Measurements from ENCODE around the gene TP53RK. TPM values are rescaled to one million over a fixed set of nuclear protein-coding genes. Genes with fewer than 3 reads are reported as not detected.

The TP53RK gene
- total RNA-seq, 1 donor: 21.0 TPM

GRCh38 chr20:46652699-46653098 is 36.5 kb downstream of the TP53RK start:
- DNase-seq (ENCODE audit: insufficient read length, low spot score, missing footprints): no peak
- Histone ChIP-seq H3K4me1 (ENCODE audit: insufficient read depth, low read length) (no peaks in the 10 kb centered on the region), H3K9me3 (ENCODE audit: low read depth, low read length) (no peaks in the 10 kb centered on the region), H4K20me1 (ENCODE audit: insufficient read depth, low read length) (no peaks in the 10 kb centered on the region), H3K36me3 (ENCODE audit: insufficient read depth, low read length) (no peaks in the 10 kb centered on the region), H3K27me3 (ENCODE audit: insufficient read depth, low read length) (peaks cover 21% of the 10 kb centered on the region), H3K4me3 (ENCODE audit: insufficient read depth, low read length) (no peak overlapping the region), H3K27ac (ENCODE audit: low read depth, low read length) (no peak overlapping the region), H3K79me2 (ENCODE audit: insufficient read depth, low read length) (no peaks in the 10 kb centered on the region), H3K4me2 (ENCODE audit: insufficient read depth, low read length) (no peak overlapping the region), H2AFZ (ENCODE audit: low read length) (no peak overlapping the region)
- no peak for TF ChIP-seq CTCF (IDR thresholded peaks at IDR 0.05; ENCODE audit: extremely low read depth, low read depth, low read length)

GRCh38 chr20:46651091-46651962 is 37.9 kb downstream of the TP53RK start, which contains the start of gene SLC13A3:
Gene SLC13A3 (minus strand): TSS chr20:46651459. CDS start chr20:46651421, 38 bp downstream.
- Histone ChIP-seq H3K4me3 (ENCODE audit: insufficient read depth, low read length) (no peak within 1 kb of the TSS), H3K27ac (ENCODE audit: low read depth, low read length) (no peak within 1 kb of the TSS), H3K27me3 (ENCODE audit: insufficient read depth, low read length) (peaks cover 21% of the 10 kb centered on the region), H3K4me1 (ENCODE audit: insufficient read depth, low read length) (peaks cover 1% of the 10 kb centered on the region), H4K20me1 (ENCODE audit: insufficient read depth, low read length) (no peaks in the 10 kb centered on the region), H3K9me3 (ENCODE audit: low read depth, low read length) (no peaks in the 10 kb centered on the region), H3K4me2 (ENCODE audit: insufficient read depth, low read length) (no peak within 1 kb of the TSS), H2AFZ (ENCODE audit: low read length) (no peak within 1 kb of the TSS), H3K36me3 (ENCODE audit: insufficient read depth, low read length) (no peaks in the 10 kb centered on the region), H3K79me2 (ENCODE audit: insufficient read depth, low read length) (no peaks in the 10 kb centered on the region)
- DNase-seq (ENCODE audit: insufficient read length, low spot score, missing footprints): no peak
- no peak for TF ChIP-seq CTCF (IDR thresholded peaks at IDR 0.05; ENCODE audit: extremely low read depth, low read depth, low read length)

GRCh38 chr20:46650575-46651090 is 38.6 kb downstream of the TP53RK start:
- H4K20me1 ChIP-seq (ENCODE audit: insufficient read depth, low read length): no peaks in the 10 kb centered on the region
- H3K9me3 ChIP-seq (ENCODE audit: low read depth, low read length): no peaks in the 10 kb centered on the region
- H3K4me1 ChIP-seq (ENCODE audit: insufficient read depth, low read length): peaks cover 5% of the 10 kb centered on the region
- no peak overlapping the region for H3K27ac ChIP-seq (ENCODE audit: low read depth, low read length)
- H3K4me3 ChIP-seq (ENCODE audit: insufficient read depth, low read length): no peak overlapping the region
- H3K36me3 ChIP-seq (ENCODE audit: insufficient read depth, low read length): no peaks in the 10 kb centered on the region
- peaks cover 21% of the 10 kb centered on the region for H3K27me3 ChIP-seq (ENCODE audit: insufficient read depth, low read length)
- no peak overlapping the region for H2AFZ ChIP-seq (ENCODE audit: low read length)
- DNase-seq (ENCODE audit: insufficient read length, low spot score, missing footprints): no peak
- H3K4me2 ChIP-seq (ENCODE audit: insufficient read depth, low read length): no peak overlapping the region
- H3K79me2 ChIP-seq (ENCODE audit: insufficient read depth, low read length): no peaks in the 10 kb centered on the region
- TF ChIP-seq CTCF (IDR thresholded peaks at IDR 0.05; ENCODE audit: extremely low read depth, low read depth, low read length): no peak

GRCh38 chr20:46649965-46650542 is 39.2 kb downstream of the TP53RK start:
- no peak overlapping the region for H3K27ac ChIP-seq (ENCODE audit: low read depth, low read length)
- DNase-seq (ENCODE audit: insufficient read length, low spot score, missing footprints): no peak
- peaks cover 5% of the 10 kb centered on the region for H3K4me1 ChIP-seq (ENCODE audit: insufficient read depth, low read length)
- no peak overlapping the region for H3K4me2 ChIP-seq (ENCODE audit: insufficient read depth, low read length)
- H3K9me3 ChIP-seq (ENCODE audit: low read depth, low read length): no peaks in the 10 kb centered on the region
- peaks cover 21% of the 10 kb centered on the region for H3K27me3 ChIP-seq (ENCODE audit: insufficient read depth, low read length)
- no peaks in the 10 kb centered on the region for H3K36me3 ChIP-seq (ENCODE audit: insufficient read depth, low read length)
- H3K79me2 ChIP-seq (ENCODE audit: insufficient read depth, low read length): no peaks in the 10 kb centered on the region
- TF ChIP-seq CTCF (IDR thresholded peaks at IDR 0.05; ENCODE audit: extremely low read depth, low read depth, low read length): no peak
- H4K20me1 ChIP-seq (ENCODE audit: insufficient read depth, low read length): no peaks in the 10 kb centered on the region
- no peak overlapping the region for H3K4me3 ChIP-seq (ENCODE audit: insufficient read depth, low read length)
- H2AFZ ChIP-seq (ENCODE audit: low read length): no peak overlapping the region
